Esophagus squamous epithelium (tissue), 5 donors: ENCODE measurements around the gene RAET1G. TPM values are rescaled to one million over a fixed set of nuclear protein-coding genes. Genes with fewer than 3 reads are reported as not detected.

Experiments
- DNase-seq: peaks from one replicate; lab custom pipeline; 2025; lab: John Stamatoyannopoulos, UW
- H3K27ac ChIP-seq, 4 donors: fragments of 200-600 bp; sonication (generic); one replicate each; pipeline ENCODE4 v1.5.1; 2016 to 2019; ENCODE audit warnings: mild to moderate bottlenecking in 1 of 4
- H3K27me3 ChIP-seq, 4 donors: fragments of 200-600 bp; sonication (generic); 1 replicate in 3 of 4; 2 replicates in 1 of 4; pipeline versions ENCODE4 v1.5.1 to v1.6.0; 2017 to 2021; ENCODE audit warnings: antibody characterized with exemption in 1 of 4
- H3K36me3 ChIP-seq, 3 donors: fragments of 200-600 bp; sonication (generic); one replicate each; pipeline ENCODE4 v1.5.1; 2016 to 2019
- H3K4me1 ChIP-seq, 3 donors: fragments of 200-600 bp; sonication (generic); one replicate each; pipeline ENCODE4 v1.5.1; 2017 to 2019
- H3K4me3 ChIP-seq, 4 donors: fragments of 200-600 bp; sonication (generic); 1 replicate in 3 of 4; 2 replicates in 1 of 4; pipeline ENCODE4 v1.5.1; 2016 to 2019; ENCODE audit warnings: mild to moderate bottlenecking in 2 of 4, moderate library complexity in 1 of 4
- H3K9me3 ChIP-seq, 3 donors: fragments of 200-600 bp; sonication (generic); one replicate each; pipeline ENCODE4 v1.5.1; 2016 to 2019
- CTCF ChIP-seq, 6 experiments: fragments of 450-650 bp in 4 of 6; fragments of 200-600 bp in 2 of 6; sonication (generic) in 2 of 6; IDR thresholded peaks; one replicate each; pipeline ENCODE4 v1.5.1; 2016 to 2019; ENCODE audit warnings: antibody characterized with exemption in 6 of 6, mild to moderate bottlenecking in 4 of 6, moderate library complexity in 4 of 6
- POLR2A ChIP-seq, 4 donors: fragments of 450-650 bp; IDR thresholded peaks; one replicate each; pipeline ENCODE4 v1.6.1; 2017; ENCODE audit warnings: antibody characterized with exemption in 4 of 4, mild to moderate bottlenecking in 4 of 4, moderate library complexity in 3 of 4
- WGBS, 2 donors: methylation state at CpG; one replicate each; pipeline ENCODE4 v1.1.5; 2018; 5-methylcytosine and 5-hydroxymethylcytosine counted together
- intact Hi-C: fragments of 100-400 bp; cut with DNase I; formaldehyde crosslinking; loops from one replicate; pipeline ENCODE4 v1.15.0; 2022
- total RNA-seq, 4 donors: library from RNA; depleted of rRNA; stranded (reverse); fragments of >200 nt; gene quantifications; one replicate each; pipeline ENCODE4 v1.1.0, GENCODE V29; 2016
- donor health status: DM: yes; HTN: yes; CAD: no.

The RAET1G gene
- total RNA-seq, 4 donors from 2014 or later: 9.0 to 26.8 (median 13.5) TPM

- no peaks in the 10 kb centered on the region for H3K36me3 ChIP-seq
- peaks cover 42 to 74% (median 47%) of the 10 kb centered on the region in 3 donors for H3K4me1 ChIP-seq
- H3K27me3 ChIP-seq: no peaks in the 10 kb centered on the region
- H3K9me3 ChIP-seq: no peaks in the 10 kb centered on the region
- WGBS, 2 donors: 45 to 68% methylated on average over 4 to 8 of the region's 11 CpGs
- intact Hi-C loops: no loop called here
- H3K27ac ChIP-seq: peak overlapping the region; percentile 84 to 95 (median 90)
- no peak for DNase-seq
- H3K4me3 ChIP-seq: no peak overlapping the region
- TF ChIP-seq CTCF (IDR thresholded peaks at IDR 0.05) (peak in 1 of 6 experiments; percentile 3), POLR2A (IDR thresholded peaks at IDR 0.05) (no peak)
Observed at GRCh38 chr6:149900620-149901443, 22.1 kb downstream of the RAET1G start.

GRCh38 chr6:149899926-149900619 lies 22.8 kb downstream of the RAET1G start:
- peaks cover 49 to 79% (median 55%) of the 10 kb centered on the region in 3 donors for H3K4me1 ChIP-seq
- no peaks in the 10 kb centered on the region for H3K36me3 ChIP-seq
- peak overlapping the region; percentile 84 to 95 (median 90) for H3K27ac ChIP-seq
- no peak for TF ChIP-seq POLR2A (IDR thresholded peaks at IDR 0.05)
- TF ChIP-seq CTCF (IDR thresholded peaks at IDR 0.05): no peak
- no peaks in the 10 kb centered on the region for H3K27me3 ChIP-seq
- WGBS, 2 donors: 60 to 83% methylated on average over 4 to 6 of the region's 7 CpGs
- DNase-seq: no peak
- no peaks in the 10 kb centered on the region for H3K9me3 ChIP-seq
- H3K4me3 ChIP-seq: peak overlapping the region in 1 of 4 donors; percentile 8
- intact Hi-C loops: no loop called here

- no peaks in the 10 kb centered on the region for H3K9me3 ChIP-seq
- 57 to 72% methylated on average over 6 of the region's 6 CpGs for WGBS, 2 donors
- intact Hi-C loops: no loop called here
- peak overlapping the region; percentile 84 to 95 (median 90) for H3K27ac ChIP-seq
- peaks cover 52 to 81% (median 61%) of the 10 kb centered on the region in 3 donors for H3K4me1 ChIP-seq
- H3K4me3 ChIP-seq: no peak overlapping the region
- H3K36me3 ChIP-seq: no peaks in the 10 kb centered on the region
- no peaks in the 10 kb centered on the region for H3K27me3 ChIP-seq
- DNase-seq: no peak
- TF ChIP-seq CTCF (IDR thresholded peaks at IDR 0.05) (peak in 1 of 6 experiments; percentile 4), POLR2A (IDR thresholded peaks at IDR 0.05) (no peak)
Observed at GRCh38 chr6:149899486-149899885, 23.4 kb downstream of the RAET1G start.

- 82% methylated on average over 9 of the region's 9 CpGs for WGBS, 2 donors
- intact Hi-C loops: no loop called here
- no peak for TF ChIP-seq CTCF (IDR thresholded peaks at IDR 0.05)
- TF ChIP-seq POLR2A (IDR thresholded peaks at IDR 0.05): no peak
- H3K4me1 ChIP-seq: peaks cover 52 to 77% (median 61%) of the 10 kb centered on the region in 3 donors
- no peaks in the 10 kb centered on the region for H3K36me3 ChIP-seq
- H3K4me3 ChIP-seq: no peak overlapping the region
- H3K27ac ChIP-seq: peak overlapping the region; percentile 27 to 95 (median 90)
- DNase-seq: no peak
- no peaks in the 10 kb centered on the region for H3K27me3 ChIP-seq
- H3K9me3 ChIP-seq: no peaks in the 10 kb centered on the region
Observed at GRCh38 chr6:149898966-149899365, 24.0 kb downstream of the RAET1G start.
